Measurements from ENCODE around the gene SFMBT2.

Gene SFMBT2

DNA sequence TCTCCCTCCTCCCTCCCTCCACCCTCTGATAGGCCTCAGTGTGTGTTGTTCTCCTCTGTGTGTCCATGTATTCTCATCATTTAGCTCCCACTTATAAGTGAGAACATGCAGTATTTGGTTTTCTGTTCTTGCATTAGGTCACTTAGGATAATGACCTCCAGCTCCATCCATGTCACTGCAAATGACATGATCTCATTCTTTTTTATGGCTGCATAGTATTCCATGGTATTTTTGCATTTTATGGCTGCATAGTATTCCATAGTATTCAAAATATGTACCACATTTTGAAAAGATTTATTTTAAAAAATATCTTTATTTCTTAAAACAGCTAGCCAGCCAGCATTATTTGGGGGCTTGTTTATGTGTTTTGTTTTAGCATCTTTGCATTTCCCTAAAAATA is 275.6 kb downstream of the SFMBT2 start:
- Histone ChIP-seq H3K36me3 (replicated peaks; ENCODE audit: low read depth, low read length) (no peaks in the 10 kb centered on the region), H2AFZ (ENCODE audit: low read depth, low read length) (no peak overlapping the region), H3K9me3 (ENCODE audit: insufficient read depth, low read length) (no peaks in the 10 kb centered on the region), H3K4me2 (ENCODE audit: low read length) (no peak overlapping the region), H3K79me2 (ENCODE audit: low read length) (no peaks in the 10 kb centered on the region), H3K27me3 (ENCODE audit: low read depth, low read length) (peaks cover 8% of the 10 kb centered on the region), H3K4me1 (ENCODE audit: low read length) (no peaks in the 10 kb centered on the region), H3K9ac (ENCODE audit: low read length) (no peak overlapping the region), H3K27ac (ENCODE audit: low read length) (no peak overlapping the region), H4K20me1 (ENCODE audit: insufficient read depth, low read length) (no peaks in the 10 kb centered on the region), H3K4me3 (ENCODE audit: low read length) (no peak overlapping the region)
- TF ChIP-seq, protein P1, sequence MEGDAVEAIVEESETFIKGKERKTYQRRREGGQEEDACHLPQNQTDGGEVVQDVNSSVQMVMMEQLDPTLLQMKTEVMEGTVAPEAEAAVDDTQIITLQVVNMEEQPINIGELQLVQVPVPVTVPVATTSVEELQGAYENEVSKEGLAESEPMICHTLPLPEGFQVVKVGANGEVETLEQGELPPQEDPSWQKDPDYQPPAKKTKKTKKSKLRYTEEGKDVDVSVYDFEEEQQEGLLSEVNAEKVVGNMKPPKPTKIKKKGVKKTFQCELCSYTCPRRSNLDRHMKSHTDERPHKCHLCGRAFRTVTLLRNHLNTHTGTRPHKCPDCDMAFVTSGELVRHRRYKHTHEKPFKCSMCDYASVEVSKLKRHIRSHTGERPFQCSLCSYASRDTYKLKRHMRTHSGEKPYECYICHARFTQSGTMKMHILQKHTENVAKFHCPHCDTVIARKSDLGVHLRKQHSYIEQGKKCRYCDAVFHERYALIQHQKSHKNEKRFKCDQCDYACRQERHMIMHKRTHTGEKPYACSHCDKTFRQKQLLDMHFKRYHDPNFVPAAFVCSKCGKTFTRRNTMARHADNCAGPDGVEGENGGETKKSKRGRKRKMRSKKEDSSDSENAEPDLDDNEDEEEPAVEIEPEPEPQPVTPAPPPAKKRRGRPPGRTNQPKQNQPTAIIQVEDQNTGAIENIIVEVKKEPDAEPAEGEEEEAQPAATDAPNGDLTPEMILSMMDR (IDR thresholded peaks at IDR 0.05; ENCODE audit: low read depth, low read length), result no peak
- TF ChIP-seq EZH2phosphoT487 (IDR thresholded peaks at IDR 0.05; ENCODE audit: low read depth), result no peak

DNA sequence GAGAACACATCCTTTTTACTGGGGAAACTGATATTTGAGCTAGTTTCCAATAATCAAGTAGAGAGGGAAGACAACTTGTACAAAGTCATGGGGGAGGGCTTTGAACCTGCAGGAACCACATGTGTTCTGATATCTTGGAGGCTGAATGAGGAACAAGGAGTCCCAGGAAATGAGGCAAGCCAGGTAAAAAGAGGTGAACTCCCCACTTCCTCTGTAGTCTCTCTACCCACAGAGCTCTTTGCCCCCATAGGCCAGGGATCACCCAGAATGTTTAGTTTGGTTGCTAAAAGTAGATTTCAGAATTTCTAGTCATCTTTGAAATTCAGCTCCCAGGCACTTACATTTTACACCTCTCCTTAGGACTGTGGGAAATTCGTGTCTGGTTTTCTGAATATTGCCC is 276.4 kb downstream of the SFMBT2 start:
- H2AFZ ChIP-seq (ENCODE audit: low read depth, low read length), result no peak overlapping the region
- no peak overlapping the region for H3K27ac ChIP-seq (ENCODE audit: low read length)
- no peaks in the 10 kb centered on the region for H4K20me1 ChIP-seq (ENCODE audit: insufficient read depth, low read length)
- H3K4me2 ChIP-seq (ENCODE audit: low read length), result no peak overlapping the region
- H3K27me3 ChIP-seq (ENCODE audit: low read depth, low read length), result peaks cover 8% of the 10 kb centered on the region
- no peaks in the 10 kb centered on the region for H3K9me3 ChIP-seq (ENCODE audit: insufficient read depth, low read length)
- H3K9ac ChIP-seq (ENCODE audit: low read length), result no peak overlapping the region
- H3K4me3 ChIP-seq (ENCODE audit: low read length), result no peak overlapping the region
- no peaks in the 10 kb centered on the region for H3K79me2 ChIP-seq (ENCODE audit: low read length)
- no peaks in the 10 kb centered on the region for H3K36me3 ChIP-seq (replicated peaks; ENCODE audit: low read depth, low read length)
- no peak for TF ChIP-seq EZH2phosphoT487 (IDR thresholded peaks at IDR 0.05; ENCODE audit: low read depth)
- TF ChIP-seq, protein P1 (IDR thresholded peaks at IDR 0.05; ENCODE audit: low read depth, low read length), result no peak
- no peaks in the 10 kb centered on the region for H3K4me1 ChIP-seq (ENCODE audit: low read length)

DNA sequence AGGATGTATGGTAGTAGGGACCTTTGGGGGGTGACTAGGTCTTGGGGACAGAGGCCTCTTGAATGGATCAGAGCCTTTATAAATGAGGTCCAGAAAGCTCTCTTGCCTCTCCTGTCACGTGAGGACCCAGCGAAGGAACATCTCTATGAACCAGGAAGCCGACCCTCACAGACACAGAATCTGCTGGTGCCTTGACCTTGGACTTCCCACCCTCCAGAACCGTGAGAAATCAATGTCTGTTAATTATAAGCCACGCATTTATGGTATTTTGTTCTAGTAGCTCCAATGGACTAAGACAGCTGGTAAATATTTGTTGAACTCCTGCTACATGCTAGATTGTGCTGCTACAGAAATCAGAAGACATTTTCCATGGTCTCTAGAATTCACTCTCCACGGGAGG is 276.9 kb downstream of the SFMBT2 start:
- H3K36me3 ChIP-seq (replicated peaks; ENCODE audit: low read depth, low read length), result no peaks in the 10 kb centered on the region
- no peaks in the 10 kb centered on the region for H3K9me3 ChIP-seq (ENCODE audit: insufficient read depth, low read length)
- H4K20me1 ChIP-seq (ENCODE audit: insufficient read depth, low read length), result no peaks in the 10 kb centered on the region
- no peaks in the 10 kb centered on the region for H3K4me1 ChIP-seq (ENCODE audit: low read length)
- H3K4me2 ChIP-seq (ENCODE audit: low read length), result no peak overlapping the region
- no peak overlapping the region for H2AFZ ChIP-seq (ENCODE audit: low read depth, low read length)
- TF ChIP-seq EZH2phosphoT487 (IDR thresholded peaks at IDR 0.05; ENCODE audit: low read depth), result no peak
- TF ChIP-seq, protein P1 (IDR thresholded peaks at IDR 0.05; ENCODE audit: low read depth, low read length), result no peak
- no peak overlapping the region for H3K27ac ChIP-seq (ENCODE audit: low read length)
- H3K79me2 ChIP-seq (ENCODE audit: low read length), result no peaks in the 10 kb centered on the region
- H3K4me3 ChIP-seq (ENCODE audit: low read length), result no peak overlapping the region
- peaks cover 8% of the 10 kb centered on the region for H3K27me3 ChIP-seq (ENCODE audit: low read depth, low read length)
- H3K9ac ChIP-seq (ENCODE audit: low read length), result no peak overlapping the region

DNA sequence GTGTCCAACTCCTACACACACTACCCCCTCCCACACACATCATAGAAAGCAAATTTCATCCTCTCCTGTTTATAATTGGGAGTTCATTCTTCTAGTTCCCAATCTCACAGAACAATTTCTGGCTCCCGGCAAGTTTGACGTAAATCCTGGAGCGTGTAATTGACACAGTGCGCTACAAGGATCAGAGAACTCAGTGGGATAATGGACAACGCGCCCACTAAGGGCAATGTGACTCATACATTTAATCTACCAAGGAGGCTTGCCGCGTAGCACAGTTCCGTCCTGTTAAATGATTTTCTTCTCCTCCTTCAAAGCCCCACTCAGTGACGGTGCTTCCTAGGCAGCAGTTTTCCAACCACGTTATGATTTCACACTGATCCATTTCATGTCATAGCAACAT is 277.6 kb downstream of the SFMBT2 start:
- H2AFZ ChIP-seq (ENCODE audit: low read depth, low read length), result no peak overlapping the region
- no peak overlapping the region for H3K9ac ChIP-seq (ENCODE audit: low read length)
- no peaks in the 10 kb centered on the region for H4K20me1 ChIP-seq (ENCODE audit: insufficient read depth, low read length)
- no peaks in the 10 kb centered on the region for H3K79me2 ChIP-seq (ENCODE audit: low read length)
- no peaks in the 10 kb centered on the region for H3K9me3 ChIP-seq (ENCODE audit: insufficient read depth, low read length)
- H3K27ac ChIP-seq (ENCODE audit: low read length), result no peak overlapping the region
- no peaks in the 10 kb centered on the region for H3K36me3 ChIP-seq (replicated peaks; ENCODE audit: low read depth, low read length)
- H3K4me1 ChIP-seq (ENCODE audit: low read length), result no peaks in the 10 kb centered on the region
- H3K4me2 ChIP-seq (ENCODE audit: low read length), result no peak overlapping the region
- no peak for TF ChIP-seq EZH2phosphoT487 (IDR thresholded peaks at IDR 0.05; ENCODE audit: low read depth)
- TF ChIP-seq, protein P1 (IDR thresholded peaks at IDR 0.05; ENCODE audit: low read depth, low read length), result no peak
- no peak overlapping the region for H3K4me3 ChIP-seq (ENCODE audit: low read length)
- peaks cover 8% of the 10 kb centered on the region for H3K27me3 ChIP-seq (ENCODE audit: low read depth, low read length)
